NCI-H2196 treated with DMSO at 0.1 percent for 48 hours (cell line): Measurements from ENCODE around the gene A1BG.

Experiments used
- DNase-seq: peaks from one replicate; lab custom pipeline; 2025; ENCODE audit not compliant: unreplicated experiment; lab: John Stamatoyannopoulos, UW

The A1BG gene

GRCh38 chr19:58300620-58301019, 52.7 kb downstream of the A1BG start:
- no peak for DNase-seq

- DNase-seq = no peak
These were observed 57.2 kb downstream of the A1BG start for GRCh38 chr19:58296104-58296503.
